Measurements from ENCODE around the gene CHST9. TPM values are rescaled to one million over a fixed set of nuclear protein-coding genes. Genes with fewer than 3 reads are reported as not detected.

CHST9 gene
- total and polyA plus RNA-seq, 4 donors = 0.42 to 6.4 (median 1.4) TPM

GRCh38 chr18:27049969-27050368, 135.1 kb downstream of the CHST9 start:
- no peaks in the 10 kb centered on the region for H3K4me1 ChIP-seq (ENCODE audit: control insufficient read depth in 4 of 4, insufficient read depth in 4 of 4, low read length in 3 of 4)
- H3K9ac ChIP-seq (ENCODE audit: low read depth in 1 of 2, low read length in 2 of 2) = no peak overlapping the region
- TF ChIP-seq RXRA (IDR thresholded peaks at IDR 0.05) (no peak), FOXA1 (IDR thresholded peaks at IDR 0.05) (no peak), MAX (IDR thresholded peaks at IDR 0.05) (no peak)
- H3K9me3 ChIP-seq (ENCODE audit: control insufficient read depth in 4 of 4, low read length in 3 of 4) = no peaks in the 10 kb centered on the region
- no peak overlapping the region for H3K27ac ChIP-seq (ENCODE audit: low read depth in 1 of 2, low read length in 2 of 2)
- WGBS = 89% methylated on average over 4 of the region's 4 CpGs
- no peak overlapping the region for H3K4me3 ChIP-seq (ENCODE audit: low read depth in 1 of 3, low read length in 3 of 3)
- no peak for DNase-seq (ENCODE audit: low spot score)
- H3K36me3 ChIP-seq (ENCODE audit: control insufficient read depth in 4 of 4, insufficient read depth in 3 of 4, low read depth in 1 of 4, low read length in 3 of 4) = no peaks in the 10 kb centered on the region
- H3K27me3 ChIP-seq (ENCODE audit: control insufficient read depth in 4 of 4, insufficient read depth in 4 of 4, low read length in 3 of 4) = no peaks in the 10 kb centered on the region

GRCh38 chr18:27045342-27045741, 139.8 kb downstream of the CHST9 start:
- WGBS = 92% methylated on average over 3 of the region's 3 CpGs
- no peak for DNase-seq (ENCODE audit: low spot score)
- no peak overlapping the region for H3K9ac ChIP-seq (ENCODE audit: low read depth in 1 of 2, low read length in 2 of 2)
- no peak for TF ChIP-seq FOXA2 (IDR thresholded peaks at IDR 0.05)
- no peak for TF ChIP-seq RAD21 (IDR thresholded peaks at IDR 0.05)
- TF ChIP-seq NR2F2 (IDR thresholded peaks at IDR 0.05) = no peak
- no peak for TF ChIP-seq MAX (IDR thresholded peaks at IDR 0.05)
- no peak for TF ChIP-seq RXRA (IDR thresholded peaks at IDR 0.05)
- no peak for TF ChIP-seq GABPA (IDR thresholded peaks at IDR 0.05 in 1 of 2, conservative IDR thresholded peaks at IDR 0.05 in 1 of 2)
- TF ChIP-seq ZBTB33 (IDR thresholded peaks at IDR 0.05) = no peak
- no peak for TF ChIP-seq FOXA1 (IDR thresholded peaks at IDR 0.05)
- TF ChIP-seq REST (IDR thresholded peaks at IDR 0.05) = no peak
- TF ChIP-seq HNF4A (conservative IDR thresholded peaks at IDR 0.05) = no peak
- H3K4me3 ChIP-seq (ENCODE audit: low read depth in 1 of 3, low read length in 3 of 3) = no peak overlapping the region
- no peaks in the 10 kb centered on the region for H3K27me3 ChIP-seq (ENCODE audit: control insufficient read depth in 4 of 4, insufficient read depth in 4 of 4, low read length in 3 of 4)
- H3K36me3 ChIP-seq (ENCODE audit: control insufficient read depth in 4 of 4, insufficient read depth in 3 of 4, low read depth in 1 of 4, low read length in 3 of 4) = no peaks in the 10 kb centered on the region
- no peak overlapping the region for H3K27ac ChIP-seq (ENCODE audit: low read depth in 1 of 2, low read length in 2 of 2)
- H3K9me3 ChIP-seq (ENCODE audit: control insufficient read depth in 4 of 4, low read length in 3 of 4) = no peaks in the 10 kb centered on the region
- H3K4me1 ChIP-seq (ENCODE audit: control insufficient read depth in 4 of 4, insufficient read depth in 4 of 4, low read length in 3 of 4) = peaks cover 0 to 9% (median 6%) of the 10 kb centered on the region in 4 donors

- DNase-seq (ENCODE audit: low spot score) = no peak
- H3K27ac ChIP-seq (ENCODE audit: low read depth in 1 of 2, low read length in 2 of 2) = peak overlapping the region in 1 of 2 donors; percentile 44
- no peak overlapping the region for H3K9ac ChIP-seq (ENCODE audit: low read depth in 1 of 2, low read length in 2 of 2)
- H3K27me3 ChIP-seq (ENCODE audit: control insufficient read depth in 4 of 4, insufficient read depth in 4 of 4, low read length in 3 of 4) = no peaks in the 10 kb centered on the region
- no peaks in the 10 kb centered on the region for H3K9me3 ChIP-seq (ENCODE audit: control insufficient read depth in 4 of 4, low read length in 3 of 4)
- H3K4me1 ChIP-seq (ENCODE audit: control insufficient read depth in 4 of 4, insufficient read depth in 4 of 4, low read length in 3 of 4) = peaks cover 0 to 9% (median 6%) of the 10 kb centered on the region in 4 donors
- no peak overlapping the region for H3K4me3 ChIP-seq (ENCODE audit: low read depth in 1 of 3, low read length in 3 of 3)
- no peaks in the 10 kb centered on the region for H3K36me3 ChIP-seq (ENCODE audit: control insufficient read depth in 4 of 4, insufficient read depth in 3 of 4, low read depth in 1 of 4, low read length in 3 of 4)
- peak; percentile 61 for TF ChIP-seq MAX (IDR thresholded peaks at IDR 0.05)
- peak; percentile 83 for TF ChIP-seq FOXA2 (IDR thresholded peaks at IDR 0.05)
- peak; percentile 39 for TF ChIP-seq REST (IDR thresholded peaks at IDR 0.05)
- peak; percentile 8 for TF ChIP-seq HNF4G (IDR thresholded peaks at IDR 0.05)
- TF ChIP-seq EGR1 (IDR thresholded peaks at IDR 0.05; ENCODE audit: low read depth in 2 of 2) = no peak
- no peak for TF ChIP-seq GABPA (IDR thresholded peaks at IDR 0.05 in 1 of 2, conservative IDR thresholded peaks at IDR 0.05 in 1 of 2)
- no peak for TF ChIP-seq ATF3 (IDR thresholded peaks at IDR 0.05)
- peak; percentile 40 for TF ChIP-seq ZBTB33 (IDR thresholded peaks at IDR 0.05)
- TF ChIP-seq RAD21 (IDR thresholded peaks at IDR 0.05) = peak; percentile 28 to 36
- TF ChIP-seq SP1 (IDR thresholded peaks at IDR 0.05) = peak; percentile 55
- peak; percentile 63 for TF ChIP-seq FOXA1 (IDR thresholded peaks at IDR 0.05)
- TF ChIP-seq HNF4A (conservative IDR thresholded peaks at IDR 0.05) = peak; percentile 75 to 86
Measured at GRCh38 chr18:27042177-27042576, 142.9 kb downstream of the CHST9 start.

All from liver (tissue), 9 donors.